GM12872 (cell line): ENCODE results near the gene MLLT10.

Source experiments
- TF ChIP-seq, protein P1 (sequence below): IDR thresholded peaks from 3 replicates; pipeline ENCODE4 v1.5.1; 2011; ENCODE audit warnings: low read depth, mild to moderate bottlenecking, low read length, moderate library complexity; ENCODE audit not compliant: insufficient read depth

MLLT10 gene

GRCh38 chr10:21625623-21626229 lies 91.7 kb downstream of the MLLT10 start:
- TF ChIP-seq, protein P1, sequence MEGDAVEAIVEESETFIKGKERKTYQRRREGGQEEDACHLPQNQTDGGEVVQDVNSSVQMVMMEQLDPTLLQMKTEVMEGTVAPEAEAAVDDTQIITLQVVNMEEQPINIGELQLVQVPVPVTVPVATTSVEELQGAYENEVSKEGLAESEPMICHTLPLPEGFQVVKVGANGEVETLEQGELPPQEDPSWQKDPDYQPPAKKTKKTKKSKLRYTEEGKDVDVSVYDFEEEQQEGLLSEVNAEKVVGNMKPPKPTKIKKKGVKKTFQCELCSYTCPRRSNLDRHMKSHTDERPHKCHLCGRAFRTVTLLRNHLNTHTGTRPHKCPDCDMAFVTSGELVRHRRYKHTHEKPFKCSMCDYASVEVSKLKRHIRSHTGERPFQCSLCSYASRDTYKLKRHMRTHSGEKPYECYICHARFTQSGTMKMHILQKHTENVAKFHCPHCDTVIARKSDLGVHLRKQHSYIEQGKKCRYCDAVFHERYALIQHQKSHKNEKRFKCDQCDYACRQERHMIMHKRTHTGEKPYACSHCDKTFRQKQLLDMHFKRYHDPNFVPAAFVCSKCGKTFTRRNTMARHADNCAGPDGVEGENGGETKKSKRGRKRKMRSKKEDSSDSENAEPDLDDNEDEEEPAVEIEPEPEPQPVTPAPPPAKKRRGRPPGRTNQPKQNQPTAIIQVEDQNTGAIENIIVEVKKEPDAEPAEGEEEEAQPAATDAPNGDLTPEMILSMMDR = no peak

- TF ChIP-seq, protein P1 = no peak
Measured at GRCh38 chr10:21626457-21627161, 92.6 kb downstream of the MLLT10 start.

GRCh38 chr10:21627331-21627730 lies 93.3 kb downstream of the MLLT10 start:
- TF ChIP-seq, protein P1 = no peak

GRCh38 chr10:21628023-21628422 lies 94.0 kb downstream of the MLLT10 start:
- TF ChIP-seq, protein P1 = no peak

DNA sequence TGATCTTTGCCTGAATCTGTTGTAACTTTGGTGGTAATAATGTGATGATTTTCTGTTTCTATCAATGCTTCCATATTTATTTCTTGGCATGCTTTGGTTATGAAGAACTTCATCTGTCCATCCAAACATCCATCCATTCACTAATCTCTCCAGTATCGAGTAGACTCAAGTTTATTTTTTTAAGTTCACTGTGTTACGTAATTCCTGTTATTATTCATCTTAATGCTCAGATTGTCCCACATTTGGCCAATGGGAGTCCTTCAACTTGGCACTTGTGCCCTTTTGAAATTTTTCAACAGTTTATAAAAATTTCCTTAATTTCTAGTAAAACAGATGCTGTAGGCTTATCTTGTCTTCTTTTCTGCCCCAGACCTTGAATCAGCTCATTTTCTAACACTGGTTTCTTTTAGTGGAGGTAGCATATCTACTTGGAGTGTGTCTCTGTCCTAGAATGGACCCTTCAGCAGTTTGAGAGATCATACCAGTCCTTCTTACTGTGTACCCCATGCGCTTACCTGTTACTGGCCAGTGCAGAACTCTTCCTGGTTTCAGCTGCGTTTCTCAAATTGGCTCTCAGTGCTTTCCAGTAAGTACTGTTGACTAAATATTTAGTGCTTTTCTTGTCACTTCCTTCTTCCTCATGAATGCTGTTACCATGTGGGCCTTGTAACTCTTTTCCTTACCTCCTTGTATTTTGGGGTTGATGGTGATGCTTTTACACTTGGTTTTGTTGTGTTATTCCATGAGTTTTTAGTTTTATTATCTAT lies 100.8 kb downstream of the MLLT10 start:
- TF ChIP-seq, protein P1 = no peak

GRCh38 chr10:21637795-21638194 lies 103.8 kb downstream of the MLLT10 start:
- TF ChIP-seq, protein P1 = no peak

GRCh38 chr10:21638681-21639080 lies 104.6 kb downstream of the MLLT10 start:
- TF ChIP-seq, protein P1 = no peak
